GM21723 (cell line): ENCODE data around the gene TMEM156.
"Not testable (repeated sequence)": the region's sequence is repeated elsewhere in the genome, so short reads cannot be mapped to it uniquely, and the experiment has no call there.

Experiments used
- ATAC-seq: cut with Tn5 transposase; IDR thresholded peaks from one replicate; pipeline ENCODE4 v1.9.1; 2021; ENCODE audit warnings: mild to moderate bottlenecking, moderate library complexity; ENCODE audit not compliant: unreplicated experiment

Gene TMEM156

DNA sequence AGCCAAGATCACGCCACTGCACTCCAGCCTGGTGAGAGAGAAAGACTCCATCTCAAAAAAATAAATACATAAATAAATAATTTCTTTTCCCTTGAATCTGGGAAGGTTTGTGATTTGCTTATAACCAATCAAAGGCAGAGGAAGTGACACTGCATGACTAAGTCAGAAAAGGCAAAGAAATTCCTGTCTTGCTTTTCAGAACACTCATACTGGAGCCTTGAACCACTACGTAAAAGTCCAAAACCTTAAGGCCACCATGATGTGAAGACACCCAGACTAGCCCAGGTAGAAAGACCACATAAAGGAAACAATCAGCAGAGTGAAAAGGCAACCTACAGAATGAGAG, 36.6 kb downstream of the TMEM156 start:
- no peak for ATAC-seq

DNA sequence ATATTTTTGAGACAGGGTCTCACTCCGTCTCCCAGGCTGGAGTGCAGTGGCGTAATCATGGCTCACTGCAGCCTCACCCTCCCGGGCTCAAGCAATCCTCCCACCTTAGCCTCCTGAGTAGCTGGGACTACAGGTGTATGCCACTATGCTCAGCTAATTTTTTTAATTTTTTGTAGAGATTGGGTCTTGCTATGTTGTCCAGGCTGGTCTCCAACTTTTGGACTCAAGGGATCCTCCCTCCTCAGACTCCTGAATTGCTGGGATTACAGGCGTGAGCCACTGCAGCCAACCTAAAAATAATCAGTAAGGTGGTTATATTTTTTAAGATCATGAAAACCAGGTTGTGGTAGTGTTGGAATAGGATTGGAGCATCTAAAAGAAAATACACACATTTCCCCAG, 38.1 kb downstream of the TMEM156 start:
- ATAC-seq: no peak

DNA sequence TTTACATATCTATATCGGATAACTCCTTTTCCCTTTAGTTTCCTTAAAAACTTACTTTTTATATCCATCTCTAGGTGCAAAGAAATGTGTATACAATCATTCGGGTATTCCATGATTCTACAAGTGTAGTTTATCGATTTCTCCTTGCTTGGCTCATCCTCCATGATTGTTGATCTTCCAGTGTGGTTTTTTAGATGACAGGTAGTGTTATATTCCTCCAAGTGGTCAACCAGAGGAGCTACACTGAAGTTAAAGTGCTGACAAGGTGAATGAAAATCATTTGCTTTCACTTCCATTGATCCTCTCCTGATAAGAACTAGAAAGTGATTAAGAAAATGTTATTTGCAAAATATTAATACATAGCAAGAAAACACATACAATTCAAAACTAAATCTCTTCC, 38.5 kb downstream of the TMEM156 start:
- ATAC-seq: no peak

DNA sequence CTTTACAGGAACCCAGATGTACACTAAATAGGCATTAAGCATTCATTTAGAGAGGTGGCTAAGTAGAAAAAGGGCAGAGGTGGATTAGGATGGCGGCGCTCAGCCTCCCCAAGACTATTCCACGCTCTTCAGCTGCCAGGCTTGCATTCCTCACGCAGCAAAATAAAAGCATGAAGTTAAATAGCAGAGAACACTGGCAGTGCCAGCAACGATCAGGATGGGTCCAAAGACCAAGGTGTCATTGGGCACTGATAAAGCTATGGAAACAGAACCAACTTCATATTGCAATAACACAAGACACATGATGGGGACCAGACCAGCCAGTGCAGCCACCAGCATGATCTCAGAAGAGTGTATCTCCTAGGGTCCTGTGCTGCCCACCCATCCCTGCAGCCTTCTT, 42.0 kb downstream of the TMEM156 start:
- ATAC-seq: no peak

DNA sequence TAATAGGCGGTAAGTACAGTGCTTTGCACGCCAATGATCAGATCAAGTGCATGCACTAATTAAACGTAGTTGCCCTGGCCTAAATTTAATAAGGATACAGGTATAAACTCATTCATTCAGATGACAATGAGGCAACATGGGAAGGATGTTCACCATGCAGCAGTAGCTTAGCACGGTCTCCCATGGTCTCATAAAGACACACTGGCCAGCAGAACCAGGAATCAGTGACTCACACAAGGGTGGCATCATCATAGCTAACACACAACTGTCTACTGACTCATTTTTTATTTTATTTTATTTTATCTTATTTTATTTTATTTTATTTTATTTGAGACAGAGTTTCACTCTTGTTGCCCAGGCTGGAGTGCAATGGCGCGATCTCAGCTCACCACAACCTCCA, 42.7 kb downstream of the TMEM156 start:
- no peak for ATAC-seq

DNA sequence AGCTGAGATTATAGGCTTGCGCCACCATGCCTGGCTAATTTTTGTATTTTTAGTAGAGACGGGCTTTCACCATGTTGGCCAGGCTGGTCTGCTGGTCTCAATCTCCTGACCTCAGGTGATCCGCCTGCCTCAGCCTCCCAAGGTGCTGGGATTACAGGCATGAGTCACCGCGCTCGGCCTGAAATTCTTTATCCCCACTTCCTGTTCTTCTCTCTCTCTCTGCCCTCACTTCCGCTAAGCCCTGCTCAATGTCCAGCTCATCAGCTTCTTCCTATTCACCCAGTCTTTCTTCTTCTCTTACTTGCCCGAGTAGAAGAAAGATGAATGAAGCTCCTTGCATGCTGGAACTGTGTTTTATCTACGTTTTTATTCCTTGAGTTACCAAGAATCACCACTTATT, 43.9 kb downstream of the TMEM156 start:
- not testable (repeated sequence) for ATAC-seq

DNA sequence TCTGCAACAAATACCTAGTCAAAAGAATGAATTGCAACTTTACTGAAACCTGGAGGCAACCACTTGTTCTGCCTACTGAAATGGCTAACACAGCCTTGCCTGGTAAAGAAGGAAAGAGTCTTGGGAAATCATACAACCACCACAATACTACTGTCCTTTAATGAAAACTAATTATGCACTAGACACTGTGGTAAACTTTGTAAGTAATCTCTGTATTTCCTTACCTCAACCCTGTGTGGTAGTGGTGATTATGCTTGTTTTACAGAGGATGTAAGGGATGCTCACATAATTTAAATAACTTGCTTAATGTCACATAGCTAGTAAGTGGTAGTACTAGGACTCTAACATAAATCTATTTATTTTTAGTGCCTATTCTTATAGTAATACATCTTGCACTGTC, 44.7 kb downstream of the TMEM156 start:
- no peak for ATAC-seq

DNA sequence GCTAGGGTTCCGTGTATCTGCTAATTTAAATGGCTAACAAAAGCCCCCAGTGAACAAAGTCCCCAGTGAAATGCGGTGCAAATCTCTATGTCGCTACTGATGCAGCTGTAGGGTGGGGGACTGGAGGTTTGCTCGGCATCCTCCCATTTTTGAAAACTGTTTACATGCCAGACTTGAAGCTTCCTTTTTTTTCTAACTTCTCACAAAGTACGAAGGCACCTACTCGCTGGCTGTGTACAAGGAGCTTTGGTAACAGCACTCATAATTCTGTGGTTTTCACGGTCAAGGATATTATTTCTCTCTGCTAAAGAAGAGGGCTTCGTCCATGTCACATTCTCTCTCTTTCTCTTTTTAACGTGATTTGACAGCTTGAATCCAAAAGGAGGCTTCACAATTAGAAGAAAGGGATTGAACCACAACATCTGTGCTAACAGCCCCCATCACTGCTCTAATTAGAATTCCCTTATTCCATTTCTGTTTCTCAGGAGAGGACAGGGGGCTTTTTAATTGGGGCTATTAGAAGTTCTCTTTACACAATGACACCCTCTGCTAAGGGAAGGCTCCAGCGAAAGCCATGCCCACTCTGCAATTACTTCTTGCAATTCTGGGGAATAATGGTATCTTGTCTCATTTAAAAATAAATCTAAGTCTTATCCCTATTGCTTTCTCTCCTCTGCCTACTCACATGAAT, 46.7 kb downstream of the TMEM156 start:
- ATAC-seq: no peak

DNA sequence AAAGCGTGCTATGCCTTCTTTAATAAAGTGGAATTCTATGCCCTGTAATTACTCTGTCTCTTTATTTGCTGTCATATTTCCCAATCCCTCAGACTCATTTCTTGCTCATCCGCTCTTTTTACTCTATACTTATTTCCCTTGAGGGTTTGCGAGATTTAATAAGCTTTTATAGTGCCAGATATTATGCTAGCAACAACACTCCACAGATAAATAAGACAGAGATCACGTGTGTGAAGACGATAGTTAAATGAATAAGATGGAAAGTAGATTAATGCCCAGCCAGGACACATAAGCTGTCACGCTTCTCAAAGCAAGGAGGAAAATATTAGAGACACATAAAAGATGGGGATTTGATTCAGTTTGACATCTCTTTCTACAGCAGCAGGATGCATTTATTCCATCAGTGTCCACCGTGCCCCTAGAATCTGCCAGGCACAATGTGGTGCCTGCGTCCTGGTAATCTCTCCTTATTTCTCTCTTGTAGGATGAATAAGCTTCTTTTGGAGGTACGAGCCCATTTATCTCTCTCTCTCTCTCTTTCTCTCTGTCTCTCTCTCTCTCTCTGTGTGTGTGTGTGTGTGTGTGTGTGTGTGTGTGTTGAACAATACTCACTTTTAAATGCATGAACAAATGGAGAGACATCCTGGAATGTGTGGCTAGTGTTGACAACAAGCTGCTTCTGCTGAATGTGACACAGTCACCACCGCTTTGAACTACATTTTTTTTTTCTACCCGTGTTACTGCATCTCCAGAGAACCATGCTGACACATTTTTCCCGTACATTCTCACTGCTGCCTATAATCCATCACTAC, 48.2 kb downstream of the TMEM156 start:
- no peak for ATAC-seq

DNA sequence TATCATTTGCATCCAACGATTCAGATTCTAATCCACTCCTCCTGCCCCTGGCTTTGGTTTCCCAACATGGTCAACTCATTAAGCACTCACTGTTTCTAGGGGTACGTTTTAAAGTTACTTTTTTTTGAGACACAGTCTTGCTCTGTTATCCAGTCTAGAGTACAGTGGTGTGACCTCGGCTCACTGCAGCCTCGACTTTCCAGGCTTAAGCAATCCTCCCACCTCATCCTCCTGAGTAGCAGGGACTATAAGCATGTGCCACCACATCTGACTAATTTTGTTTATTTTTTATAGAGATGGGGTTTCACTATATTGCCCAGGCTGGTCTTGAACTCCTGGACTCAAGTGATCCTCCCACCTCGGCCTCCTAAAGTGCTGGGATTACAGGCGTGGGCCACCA, 48.9 kb downstream of the TMEM156 start:
- no peak for ATAC-seq

DNA sequence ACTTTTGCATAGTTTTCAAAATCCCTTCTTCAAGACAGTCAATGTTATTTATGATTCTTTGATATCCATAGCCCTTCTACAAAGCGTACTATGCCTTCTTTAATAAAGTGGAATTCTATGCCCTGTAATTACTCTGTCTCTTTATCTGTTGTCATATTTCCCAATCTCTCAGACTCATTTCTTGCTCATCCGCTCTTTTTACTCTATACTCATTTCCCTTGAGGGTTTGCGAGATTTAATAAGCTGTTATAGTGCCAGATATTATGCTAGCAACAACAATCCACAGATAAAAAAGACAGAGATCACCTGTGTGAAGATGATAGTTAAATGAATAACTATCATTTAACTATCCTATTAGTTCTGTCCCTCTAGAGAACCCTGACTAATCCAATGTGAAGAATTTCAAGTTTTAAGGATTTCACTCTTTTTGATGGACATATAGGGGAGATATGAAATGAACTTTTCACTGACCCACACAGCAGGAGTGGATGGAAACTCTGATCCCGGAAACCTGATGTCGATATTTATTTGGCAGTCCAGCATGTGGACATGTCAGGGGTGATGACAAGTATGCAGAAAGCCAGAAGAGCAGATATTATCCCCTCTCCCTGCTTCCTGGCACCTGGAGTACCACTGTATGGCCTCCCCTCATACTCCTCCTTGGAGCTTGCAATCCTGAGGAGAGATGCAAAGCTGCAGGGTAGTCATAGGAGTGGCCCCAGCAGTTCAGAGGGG, 49.7 kb downstream of the TMEM156 start:
- no peak for ATAC-seq

DNA sequence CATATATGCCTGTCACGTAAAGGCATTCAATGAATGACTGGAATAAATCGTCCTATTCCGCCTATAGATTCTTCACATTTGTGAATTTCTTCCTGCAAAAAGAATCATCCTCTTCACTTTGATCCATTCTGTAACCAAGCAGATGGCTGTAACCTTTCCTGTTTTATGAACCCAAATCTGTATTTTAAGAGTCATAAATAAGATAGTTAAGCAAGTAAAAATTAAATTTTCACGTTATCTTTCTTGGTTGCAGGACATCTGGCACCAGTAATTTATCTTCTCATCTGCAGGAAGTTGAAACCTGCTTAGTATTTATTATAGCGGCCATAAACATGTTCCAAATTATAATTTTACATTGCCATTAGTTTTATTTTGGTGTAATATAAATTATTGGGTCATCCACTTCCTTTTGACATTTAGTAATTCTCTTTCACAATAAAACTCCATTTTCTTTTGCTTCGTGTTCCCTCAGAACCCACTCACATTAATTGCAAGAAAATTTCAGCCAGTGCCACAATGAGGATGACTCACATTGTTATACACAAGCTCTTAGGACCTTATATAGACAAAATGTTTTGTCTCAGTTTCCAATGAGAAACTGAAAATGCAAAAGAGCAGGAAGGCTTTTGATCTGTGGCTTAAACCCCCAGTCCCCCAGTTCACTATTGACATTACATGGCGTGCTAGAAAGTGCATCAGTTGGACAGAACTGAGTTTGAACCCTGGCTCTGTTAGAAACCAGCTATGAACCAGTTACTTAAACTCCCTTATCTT, 51.1 kb downstream of the TMEM156 start:
- no peak for ATAC-seq

DNA sequence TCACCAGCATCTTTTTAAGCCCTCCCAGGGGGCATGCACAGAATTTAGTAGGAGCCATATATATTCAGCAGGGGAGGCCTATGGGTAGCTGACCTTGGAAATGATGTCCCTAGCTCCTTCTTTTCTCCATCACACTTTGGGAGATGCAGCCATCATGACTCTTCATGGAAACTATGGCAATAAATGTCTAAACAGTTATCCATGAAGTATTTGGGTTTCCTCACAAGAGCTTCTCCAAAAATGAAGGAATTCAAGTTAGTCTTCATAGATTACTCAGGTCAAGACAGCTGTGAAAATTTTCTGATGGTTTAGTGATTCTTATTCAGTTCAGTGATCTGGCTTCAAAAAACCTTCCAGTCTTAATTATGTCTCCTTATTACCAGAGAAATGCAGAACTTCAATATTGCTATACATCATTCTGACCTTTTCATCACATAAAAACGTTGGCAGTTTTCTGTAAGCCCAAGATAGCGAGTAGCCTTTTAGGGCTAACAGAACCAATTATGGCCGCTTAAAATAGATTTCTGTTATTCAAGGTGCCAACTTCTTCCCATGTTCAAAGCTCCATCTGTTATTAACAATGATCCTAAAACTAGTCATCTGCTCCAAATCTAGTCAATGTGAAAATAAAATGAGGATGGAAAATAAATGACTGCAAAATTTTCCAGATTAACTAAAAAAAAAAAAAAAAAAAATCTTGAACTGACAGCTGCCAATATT, 52.5 kb downstream of the TMEM156 start:
- no peak for ATAC-seq

DNA sequence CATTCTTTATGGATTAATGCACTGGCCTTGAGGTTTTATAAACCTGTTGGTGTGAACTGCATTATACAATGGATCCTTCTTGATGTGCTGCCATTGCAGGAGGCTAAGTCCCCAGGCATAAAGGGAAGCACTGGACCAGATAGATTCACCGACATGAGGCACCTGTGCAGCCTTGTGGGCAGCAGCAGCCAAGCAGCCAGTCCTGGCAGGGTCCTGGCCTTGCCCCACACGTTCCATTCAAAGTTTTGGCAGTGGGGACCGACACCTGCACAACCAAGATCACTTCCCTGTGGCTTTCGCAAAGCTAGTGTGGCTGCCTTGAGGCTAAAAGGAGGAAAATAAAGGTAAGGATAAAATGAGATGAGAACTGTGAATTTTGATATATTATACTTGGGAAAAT, 53.1 kb downstream of the TMEM156 start:
- ATAC-seq: no peak

DNA sequence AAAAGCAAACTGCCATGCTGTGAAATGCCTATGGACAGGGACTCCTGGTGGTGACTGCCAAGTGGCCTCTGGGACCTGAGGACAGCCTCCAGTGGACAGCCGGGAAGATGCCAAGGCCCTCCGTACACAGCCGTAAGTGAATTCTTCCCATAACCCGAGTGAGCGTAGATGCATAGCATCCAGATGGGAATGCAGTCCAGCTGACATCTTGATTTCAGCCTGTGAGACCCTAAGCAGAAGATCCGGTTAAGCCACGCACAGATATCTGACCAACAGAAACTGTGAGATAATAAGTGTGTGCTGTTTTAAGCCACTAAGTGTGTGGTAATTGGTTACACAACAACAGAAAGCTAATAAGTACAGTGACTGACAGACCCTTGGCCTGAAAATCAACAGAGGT, 55.9 kb downstream of the TMEM156 start:
- ATAC-seq: no peak

DNA sequence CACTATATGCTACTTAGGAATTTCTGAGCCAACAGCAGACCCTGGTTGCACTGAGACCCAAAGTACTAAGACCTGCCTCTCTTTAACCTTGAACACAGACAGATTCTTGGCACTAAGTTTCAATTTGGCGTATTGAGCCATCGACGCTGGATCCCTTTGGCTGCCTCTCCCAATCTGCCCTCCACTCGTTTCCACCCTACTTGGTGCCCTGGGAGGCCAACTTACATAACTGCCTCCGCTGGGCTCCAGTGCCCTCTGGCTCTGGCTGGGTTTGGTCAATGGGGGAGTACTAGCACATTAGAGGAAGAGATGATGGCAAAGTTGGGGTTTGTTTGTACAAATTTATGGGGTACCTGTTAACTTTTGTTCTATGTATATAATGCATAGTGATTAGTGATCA, 63.5 kb downstream of the TMEM156 start:
- no peak for ATAC-seq

DNA sequence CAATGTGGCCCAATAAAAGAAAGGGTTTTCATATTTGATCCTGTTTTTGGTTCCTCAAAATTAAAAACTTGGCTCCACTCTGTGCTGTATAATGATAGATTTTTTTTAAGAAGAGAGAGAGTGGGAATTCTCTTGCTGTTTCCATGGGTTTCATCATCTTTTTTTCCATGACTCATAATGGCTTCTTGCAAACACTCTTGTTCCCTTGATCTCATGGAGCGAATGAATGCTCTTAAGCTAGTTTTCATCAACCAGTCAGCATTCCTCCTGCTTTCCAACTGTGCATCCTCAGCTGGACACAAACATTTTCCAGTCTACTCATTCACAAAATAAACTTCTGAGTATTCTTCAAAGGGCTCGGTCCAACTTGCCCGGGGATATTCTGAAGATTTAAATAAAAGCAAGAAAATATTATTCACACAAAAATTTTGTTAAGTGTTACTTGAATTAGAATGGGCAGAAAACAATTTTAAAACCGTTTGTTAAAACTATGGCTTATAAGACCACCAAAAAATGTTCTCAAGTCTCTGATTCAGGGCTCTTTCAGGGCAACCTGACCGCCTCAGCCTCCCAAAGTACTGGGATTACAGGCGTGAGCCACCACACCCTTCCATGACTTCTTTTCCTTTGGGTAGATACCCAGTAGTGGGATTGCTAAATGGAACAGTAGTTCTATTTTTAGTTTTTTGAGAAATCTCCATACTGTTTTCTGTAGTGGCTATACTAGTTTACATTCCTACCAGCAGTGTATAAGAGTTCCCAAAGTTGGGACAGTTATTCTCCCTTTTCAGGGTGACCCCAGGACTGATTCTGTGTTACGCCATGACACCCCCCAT, 64.7 kb downstream of the TMEM156 start:
- ATAC-seq: no peak

DNA sequence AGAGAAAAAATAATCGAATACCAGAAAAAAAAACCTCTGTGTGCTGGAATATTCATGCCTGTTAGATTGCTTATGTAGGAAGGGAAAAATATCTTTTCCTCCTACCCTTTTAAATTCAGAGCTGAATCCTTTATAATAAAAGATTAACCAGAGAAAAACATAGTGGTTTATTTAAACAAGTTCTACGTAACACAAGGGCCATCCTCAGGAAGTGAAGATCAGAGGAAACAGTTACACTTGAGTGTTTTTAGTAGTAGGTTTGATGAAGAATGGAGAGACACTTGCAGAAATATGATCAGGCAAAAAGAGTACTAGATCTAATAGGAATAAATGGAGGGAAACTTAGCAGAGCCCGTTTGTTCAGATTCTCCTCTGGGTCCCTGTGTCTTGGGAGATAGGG, 66.3 kb downstream of the TMEM156 start:
- ATAC-seq: no peak

DNA sequence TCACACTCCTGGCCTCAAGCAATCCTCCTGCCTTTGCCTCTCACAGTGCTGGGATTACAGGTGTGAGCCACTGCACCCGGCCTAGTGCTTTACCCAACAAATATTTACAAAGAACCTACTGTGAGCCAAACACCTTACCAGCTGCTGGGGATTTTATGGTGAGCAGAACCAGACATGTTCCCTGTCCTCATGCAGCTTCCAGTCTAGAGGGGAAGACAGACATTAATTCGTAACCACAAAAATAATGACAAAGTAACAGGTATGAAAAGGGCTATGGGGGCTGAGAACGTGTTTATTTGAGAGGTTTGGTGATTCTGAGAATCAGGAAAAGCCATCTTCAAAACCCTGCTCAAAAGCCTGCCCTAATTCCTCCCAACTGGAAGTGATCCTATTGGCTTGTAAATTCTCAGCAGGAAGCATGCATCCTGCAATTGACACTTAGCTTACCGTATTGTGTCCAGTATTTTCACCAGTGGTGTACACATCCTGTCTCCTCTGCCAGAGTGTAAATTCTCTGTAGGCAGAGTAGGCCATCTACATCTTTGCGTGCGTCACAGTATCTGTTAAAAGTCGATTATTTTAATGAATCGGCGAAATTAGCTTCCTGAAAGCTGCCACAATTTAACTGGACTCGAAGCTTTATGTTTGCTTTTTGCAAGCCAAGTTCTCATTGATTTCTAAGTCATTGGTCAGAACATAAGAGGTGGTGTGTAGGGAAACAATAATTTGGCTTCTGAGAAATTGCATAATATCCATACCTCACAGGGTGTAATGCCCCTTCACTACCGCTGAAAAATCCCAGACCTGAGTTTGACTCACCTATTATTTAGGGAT, 67.0 kb downstream of the TMEM156 start:
- no peak for ATAC-seq
